Activated B cell treated with CpG ODN at 0.5 μM for 24 hours (primary cell): Measurements from ENCODE around the gene ZSWIM3. TPM values are rescaled to one million over a fixed set of nuclear protein-coding genes. Genes with fewer than 3 reads are reported as not detected.

Experiments
- ATAC-seq: fragments of 200-7000 bp; cut with Tn5 transposase; one replicate; pipeline ENCODE4 v1.10.0; 2021; ENCODE audit warnings: low read depth, mild to moderate bottlenecking, moderate library complexity
- CTCF ChIA-PET: fragments of 350-600 bp; sonication (Branson Sonifier 250); formaldehyde crosslinking; loops from one replicate; lab custom pipeline; 2021; ENCODE audit warnings: antibody characterized with exemption; lab: Charles Lee
- POLR2A ChIA-PET: fragments of 350-600 bp; sonication (Branson Sonifier 250); formaldehyde crosslinking; loops from one replicate; lab custom pipeline; 2021; ENCODE audit warnings: antibody characterized with exemption; lab: Charles Lee
- DNase-seq: peaks from one replicate; pipeline ENCODE4 v3.0.0; 2022
- H3K27ac Mint-ChIP-seq: one replicate; pipeline ENCODE4 v1.8.0; 2020; ENCODE audit warnings: mixed read lengths
- H3K27me3 Mint-ChIP-seq: one replicate; pipeline ENCODE4 v1.8.0; 2021; ENCODE audit warnings: mixed read lengths
- H3K36me3 Mint-ChIP-seq: one replicate; pipeline ENCODE4 v1.8.0; 2021; ENCODE audit warnings: low read depth, mixed read lengths
- H3K4me1 Mint-ChIP-seq: one replicate; pipeline ENCODE4 v1.8.0; 2021; ENCODE audit warnings: mixed read lengths
- H3K4me3 Mint-ChIP-seq: one replicate; pipeline ENCODE4 v1.8.0; 2020; ENCODE audit warnings: mild to moderate bottlenecking, mixed read lengths
- H3K9me3 Mint-ChIP-seq: one replicate; pipeline ENCODE4 v1.8.0; 2020; ENCODE audit warnings: mixed read lengths
- intact Hi-C: fragments of 100-400 bp; cut with micrococcal nuclease; formaldehyde crosslinking; loops from one replicate; pipeline ENCODE4 v1.15.1; 2024
- total RNA-seq: library from RNA; stranded (reverse); gene quantifications from 2 replicates; pipeline ENCODE4 v1.2.3, GENCODE V29; 2022
- TF ChIP-seq, protein P1 (sequence below): fragments of 200-600 bp; IDR thresholded peaks from one replicate; pipeline ENCODE4 v1.8.0; 2022; ENCODE audit warnings: antibody characterized with exemption, mild to moderate bottlenecking

Gene ZSWIM3
- total RNA-seq, 1 donor from 2014 or later = 6.4 TPM

- Mint-ChIP-seq H3K4me3 (peak overlapping the region; percentile 93), H3K9me3 (no peaks in the 10 kb centered on the region), H3K27me3 (no peaks in the 10 kb centered on the region), H3K27ac (peak overlapping the region; percentile 1), H3K4me1 (peaks cover 30% of the 10 kb centered on the region), H3K36me3 (peaks cover 31% of the 10 kb centered on the region)
- intact Hi-C loops = loop anchor here (5.0 kb wide), 1 partner anchor 61 kb away; the partner anchor contains the start of gene SNX21
- DNase-seq (no peak), ATAC-seq (no peak)
- CTCF ChIA-PET = interaction anchor here (0.6 to 3.7 kb wide), 3 partner anchors 10 to 93 kb away, joined by 3 to 15 read pairs (median 3); partner anchors contain the start of gene PCIF1
- TF ChIP-seq, protein P1, sequence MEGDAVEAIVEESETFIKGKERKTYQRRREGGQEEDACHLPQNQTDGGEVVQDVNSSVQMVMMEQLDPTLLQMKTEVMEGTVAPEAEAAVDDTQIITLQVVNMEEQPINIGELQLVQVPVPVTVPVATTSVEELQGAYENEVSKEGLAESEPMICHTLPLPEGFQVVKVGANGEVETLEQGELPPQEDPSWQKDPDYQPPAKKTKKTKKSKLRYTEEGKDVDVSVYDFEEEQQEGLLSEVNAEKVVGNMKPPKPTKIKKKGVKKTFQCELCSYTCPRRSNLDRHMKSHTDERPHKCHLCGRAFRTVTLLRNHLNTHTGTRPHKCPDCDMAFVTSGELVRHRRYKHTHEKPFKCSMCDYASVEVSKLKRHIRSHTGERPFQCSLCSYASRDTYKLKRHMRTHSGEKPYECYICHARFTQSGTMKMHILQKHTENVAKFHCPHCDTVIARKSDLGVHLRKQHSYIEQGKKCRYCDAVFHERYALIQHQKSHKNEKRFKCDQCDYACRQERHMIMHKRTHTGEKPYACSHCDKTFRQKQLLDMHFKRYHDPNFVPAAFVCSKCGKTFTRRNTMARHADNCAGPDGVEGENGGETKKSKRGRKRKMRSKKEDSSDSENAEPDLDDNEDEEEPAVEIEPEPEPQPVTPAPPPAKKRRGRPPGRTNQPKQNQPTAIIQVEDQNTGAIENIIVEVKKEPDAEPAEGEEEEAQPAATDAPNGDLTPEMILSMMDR = no peak
- POLR2A ChIA-PET = interaction anchor here (0.9 to 5.6 kb wide), 6 partner anchors 11 to 56 kb away, joined by 3 to 84 read pairs (median 5); partner anchors contain the start of genes ACOT8, PCIF1 and ZSWIM1
Observed at GRCh38 chr20:45892828-45893500, 35.5 kb downstream of the ZSWIM3 start.

GRCh38 chr20:45893831-45894230, 36.4 kb downstream of the ZSWIM3 start:
- Mint-ChIP-seq H3K36me3 (peaks cover 40% of the 10 kb centered on the region), H3K27me3 (no peaks in the 10 kb centered on the region), H3K27ac (no peak overlapping the region), H3K4me1 (peaks cover 30% of the 10 kb centered on the region), H3K4me3 (no peak overlapping the region), H3K9me3 (no peaks in the 10 kb centered on the region)
- ChIA-PET CTCF (interaction anchor here (1.5 kb wide), 1 partner anchor 94 kb away, joined by 3 read pairs; no protein-coding TSS in a partner anchor), POLR2A (interaction anchor here (0.9 to 5.6 kb wide), 3 partner anchors 12 to 41 kb away, joined by 4 to 84 read pairs (median 43); partner anchors contain the start of genes PCIF1 and ZSWIM1)
- DNase-seq = no peak
- TF ChIP-seq, protein P1 = no peak
- no peak for ATAC-seq
- intact Hi-C loops = loop anchor here (5.0 kb wide), 1 partner anchor 62 kb away; the partner anchor contains the start of gene SNX21

DNA sequence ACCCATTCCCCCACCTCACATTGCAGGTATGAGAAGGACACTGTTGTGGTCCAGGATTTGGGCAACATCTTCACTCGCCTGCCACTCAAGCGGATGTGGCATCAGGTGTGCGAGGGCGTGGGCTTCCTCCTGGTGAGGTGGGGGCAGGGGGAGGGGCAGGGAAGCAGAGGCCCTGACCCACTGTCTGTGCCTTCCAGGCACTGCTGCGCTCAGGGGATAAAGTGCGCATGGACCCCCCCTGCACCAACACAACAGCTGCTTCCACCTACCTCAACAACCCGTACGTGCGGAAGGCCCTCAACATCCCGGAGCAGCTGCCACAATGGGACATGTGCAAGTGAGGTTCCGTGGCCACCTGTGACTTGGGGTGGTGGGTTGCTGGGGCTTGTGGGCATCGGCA, 37.4 kb downstream of the ZSWIM3 start:
- H3K36me3 Mint-ChIP-seq = peaks cover 43% of the 10 kb centered on the region
- CTCF ChIA-PET = no interaction called here

GRCh38 chr20:45896641-45897161, 39.3 kb downstream of the ZSWIM3 start:
- Mint-ChIP-seq H3K4me1 (peaks cover 17% of the 10 kb centered on the region), H3K36me3 (peaks cover 40% of the 10 kb centered on the region), H3K4me3 (no peak overlapping the region), H3K9me3 (no peaks in the 10 kb centered on the region), H3K27ac (no peak overlapping the region), H3K27me3 (no peaks in the 10 kb centered on the region)
- no peak for DNase-seq
- intact Hi-C loops = no loop called here
- CTCF ChIA-PET = no interaction called here
- TF ChIP-seq, protein P1 = no peak
- POLR2A ChIA-PET = interaction anchor here (0.7 to 0.8 kb wide), 2 partner anchors 9 to 14 kb away, joined by 4 read pairs; no protein-coding TSS in a partner anchor
- ATAC-seq = no peak

More for the DNA sequence above, 37.4 kb downstream of the ZSWIM3 start:
- POLR2A ChIA-PET = no interaction called here
- Mint-ChIP-seq H3K4me1 (peaks cover 28% of the 10 kb centered on the region), H3K9me3 (no peaks in the 10 kb centered on the region), H3K27ac (no peak overlapping the region), H3K4me3 (no peak overlapping the region), H3K27me3 (no peaks in the 10 kb centered on the region)
- ATAC-seq = no peak
- no peak for DNase-seq
- intact Hi-C loops = loop anchor here (5.0 kb wide), 1 partner anchor 62 kb away; the partner anchor contains the start of gene SNX21
- TF ChIP-seq, protein P1 = no peak

DNA sequence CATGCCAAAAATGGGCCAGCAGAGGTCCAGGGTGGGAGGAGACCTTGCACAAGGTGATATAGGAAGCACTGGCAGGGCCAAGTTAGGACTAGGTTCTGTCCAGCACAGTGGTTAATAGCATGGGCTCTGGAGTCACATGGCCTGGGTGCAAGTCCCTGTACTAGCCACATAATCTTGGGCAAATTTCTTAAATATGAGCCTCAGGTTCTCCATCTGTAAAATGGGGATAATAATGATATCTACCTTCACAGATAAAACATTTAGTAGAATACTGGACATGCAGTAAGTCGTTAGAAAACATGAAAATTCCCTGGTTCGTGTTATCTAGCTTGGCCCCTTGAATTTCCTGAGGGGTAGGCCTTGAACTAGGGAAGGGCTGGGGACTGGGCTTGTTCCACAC, 39.9 kb downstream of the ZSWIM3 start:
- DNase-seq (no peak), ATAC-seq (no peak)
- Mint-ChIP-seq H3K36me3 (peaks cover 40% of the 10 kb centered on the region), H3K27ac (no peak overlapping the region), H3K4me3 (no peak overlapping the region), H3K4me1 (peaks cover 17% of the 10 kb centered on the region), H3K27me3 (no peaks in the 10 kb centered on the region), H3K9me3 (no peaks in the 10 kb centered on the region)
- ChIA-PET POLR2A (interaction anchor here (0.7 kb wide), 1 partner anchor 14 kb away, joined by 4 read pairs; no protein-coding TSS in a partner anchor), CTCF (no interaction called here)
- intact Hi-C loops = no loop called here
- TF ChIP-seq, protein P1 = no peak
